Hematopoietic multipotent progenitor cell (in vitro differentiated cells): ENCODE data around the gene CRIP2. TPM values are rescaled to one million over a fixed set of nuclear protein-coding genes. Genes with fewer than 3 reads are reported as not detected.
A peak's percentile ranks its signal among the peaks of the same experiment; 100 is the strongest.

Source experiments
- DNase-seq, 3 donors: peaks; one replicate each; pipeline ENCODE4 v3.0.0-alpha.2; 2011 to 2015; ENCODE audit warnings: low read depth in 2 of 3, low spot score in 2 of 3
- total RNA-seq: library from RNA; depleted of rRNA; stranded (reverse); fragments of >200 nt; gene quantifications from one replicate; pipeline ENCODE4 v1.2.3, GENCODE V29; 2012

The CRIP2 gene
- total RNA-seq, 1 donor, result 43.9 TPM

DNA sequence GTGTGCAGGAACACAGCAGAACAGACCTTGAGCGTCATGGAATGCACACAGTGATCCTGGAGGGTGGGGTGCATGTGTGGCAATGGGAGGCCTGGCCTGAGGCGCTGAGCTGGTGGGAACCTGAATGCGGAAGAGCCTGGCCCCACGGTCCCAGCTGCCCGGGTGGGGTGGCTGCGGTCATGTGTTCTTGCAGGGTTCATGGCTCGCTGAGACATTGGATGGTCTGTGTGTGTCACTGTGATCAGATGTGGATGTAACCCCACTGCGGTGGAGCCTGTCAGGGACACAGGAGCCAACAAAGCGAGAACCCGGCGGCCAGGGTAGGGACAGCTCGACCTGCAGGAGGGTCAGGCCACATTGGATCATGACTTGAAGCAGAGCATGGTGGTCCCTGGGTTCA is 31.8 kb upstream of the CRIP2 start:
- no peak for DNase-seq

DNA sequence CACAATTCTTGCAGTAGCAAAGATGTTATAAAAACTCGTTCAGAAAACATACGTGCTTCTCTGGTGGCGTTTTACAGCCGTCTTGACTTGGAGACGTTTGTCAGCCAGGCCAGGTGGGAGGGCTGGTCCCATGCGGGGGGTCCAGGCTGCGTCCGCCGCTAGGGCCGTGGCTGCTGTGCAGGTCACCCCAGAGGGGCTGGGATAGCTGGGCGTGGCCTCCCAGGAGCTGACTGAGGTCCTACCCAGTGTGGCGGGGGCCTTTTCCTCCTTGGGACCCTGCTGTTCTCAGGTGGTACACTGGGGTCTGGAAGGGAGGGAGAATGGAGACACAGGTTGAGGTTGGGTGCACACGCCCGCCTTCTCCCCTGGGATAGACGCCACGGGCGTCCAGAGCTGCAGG is 29.8 kb upstream of the CRIP2 start:
- DNase-seq, result no peak

DNA sequence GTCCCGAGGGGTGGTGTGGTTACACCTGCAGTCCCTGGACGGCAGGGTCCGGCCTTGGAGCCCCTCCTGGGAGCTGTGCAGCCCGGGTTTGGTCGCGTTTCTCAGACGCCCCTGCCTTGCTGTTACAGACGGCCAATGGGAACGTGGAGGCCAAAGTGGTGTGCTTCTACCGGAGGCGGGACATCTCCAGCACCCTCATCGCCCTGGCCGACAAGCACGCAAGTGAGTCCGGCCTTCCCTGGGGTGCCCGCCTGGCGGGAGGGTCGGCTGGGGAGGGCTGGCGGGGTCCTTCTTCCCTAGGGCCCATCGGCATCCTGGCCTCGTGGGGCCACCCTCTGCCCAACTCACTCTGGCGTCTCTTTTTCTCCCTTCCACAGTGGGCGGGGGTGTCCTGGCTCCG is 29.3 kb upstream of the CRIP2 start:
- DNase-seq, result no peak

DNA sequence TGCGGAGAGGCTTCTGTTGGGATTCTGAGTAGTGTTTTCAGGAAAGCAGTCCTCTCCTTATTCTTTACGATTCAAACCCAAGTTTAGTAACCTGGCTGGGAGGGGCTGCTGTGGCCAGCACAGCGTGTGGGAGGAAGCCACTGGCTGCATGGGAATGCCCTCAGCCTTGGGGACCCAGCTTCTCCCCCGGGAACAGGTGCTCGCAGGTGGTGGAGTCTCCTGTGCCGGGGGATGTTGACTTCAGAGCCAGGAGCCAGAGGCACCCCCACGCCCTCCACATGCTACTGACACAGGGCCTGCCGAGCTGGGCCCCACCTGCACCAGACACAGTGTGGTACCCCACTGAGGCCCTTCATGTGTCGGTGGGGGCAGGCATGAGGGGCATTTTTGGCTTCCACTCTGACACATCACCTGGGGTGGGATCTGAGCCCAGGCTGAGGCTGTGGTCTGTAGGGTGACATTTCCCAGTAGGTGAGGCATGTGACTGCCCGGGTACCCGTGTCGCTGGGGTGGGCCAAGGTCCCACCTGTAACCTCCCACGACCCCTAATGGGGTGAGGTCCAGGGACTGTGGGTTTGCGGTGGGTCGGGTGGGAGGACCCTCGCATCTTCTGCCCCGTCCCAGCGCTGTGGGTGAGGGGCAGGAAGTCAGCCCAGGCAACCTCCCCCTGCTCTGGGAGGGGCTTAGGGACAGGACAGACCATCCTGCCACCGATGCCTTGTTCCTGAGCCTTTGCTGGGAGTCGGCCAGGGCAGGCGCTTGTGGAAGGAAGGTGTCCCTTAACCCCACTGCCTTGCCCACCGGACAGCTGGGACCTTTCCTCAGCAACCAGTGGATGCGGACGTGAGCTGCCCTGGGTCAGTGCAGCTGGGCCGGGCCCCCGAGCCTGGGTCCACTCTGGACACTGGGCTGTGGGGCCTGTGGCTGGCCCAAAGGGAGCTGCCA is 28.4 kb upstream of the CRIP2 start:
- DNase-seq, result no peak

DNA sequence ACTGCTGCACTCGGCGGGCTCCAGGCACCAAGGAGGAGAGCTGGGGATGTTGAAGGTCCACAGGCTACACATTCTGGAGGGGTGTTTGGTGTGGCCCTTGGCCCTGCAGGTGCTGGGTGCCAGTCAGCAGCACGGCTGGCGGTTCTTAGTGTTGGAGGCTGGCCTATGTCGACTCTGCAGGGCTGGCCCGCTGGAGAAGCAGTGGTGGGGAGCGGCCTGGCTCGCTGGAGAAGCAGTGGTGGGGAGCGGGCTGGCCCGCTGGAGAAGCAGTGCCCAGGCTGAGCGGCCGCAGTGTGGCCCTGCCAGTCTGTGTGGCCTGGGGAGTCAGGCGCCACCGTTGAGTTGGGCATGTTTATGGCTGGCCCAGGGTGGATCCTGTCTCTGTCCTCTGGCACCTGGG is 27.6 kb upstream of the CRIP2 start:
- DNase-seq, result no peak

DNA sequence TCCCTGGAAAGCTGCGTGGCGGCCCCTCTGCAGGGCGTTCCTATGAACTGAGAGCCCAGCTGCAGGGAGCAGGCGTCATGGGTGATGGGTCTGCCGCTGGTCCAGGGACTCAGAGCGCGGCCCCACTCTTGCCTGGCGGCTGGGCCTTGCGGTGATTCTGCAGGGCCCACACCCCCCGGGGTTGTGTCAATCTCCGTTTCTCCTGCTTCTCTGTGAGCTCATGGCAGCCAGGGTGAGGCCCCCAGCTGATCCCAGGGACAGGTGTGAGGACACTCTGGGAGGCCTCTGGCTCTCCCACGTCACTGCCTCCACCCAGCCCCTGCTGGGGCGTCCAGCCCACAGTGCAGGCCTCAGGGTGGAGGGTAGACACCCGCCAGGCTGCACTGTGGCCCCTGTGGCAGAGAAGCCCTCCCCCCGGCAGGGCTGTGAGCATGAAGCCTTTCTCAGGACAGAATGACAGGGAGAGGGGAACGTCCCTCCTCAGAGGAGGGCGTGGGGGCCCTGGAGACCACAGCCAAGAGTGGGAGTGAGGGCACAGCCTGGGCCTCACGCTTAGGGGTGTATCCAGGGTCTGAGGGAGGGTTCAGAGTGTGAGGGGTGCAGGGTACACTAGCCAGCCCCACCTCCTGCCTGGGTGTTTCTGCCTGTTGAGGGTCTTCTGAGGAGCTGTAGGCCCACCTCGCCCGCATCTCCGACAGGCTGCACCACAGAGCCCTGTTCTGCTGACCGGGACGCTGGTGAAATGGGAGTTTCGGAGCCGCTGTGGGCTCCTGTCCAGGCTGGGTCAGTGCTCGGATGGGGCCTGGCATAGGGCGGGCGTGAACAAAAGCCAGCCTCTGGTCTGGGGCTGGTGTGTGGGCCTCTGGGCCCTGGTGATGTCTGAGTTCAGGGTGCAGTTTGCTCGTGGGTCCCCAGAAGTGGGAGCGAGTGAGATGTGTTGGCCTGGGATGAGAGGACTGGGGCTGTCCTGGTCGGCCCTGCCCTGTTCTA is 26.7 kb upstream of the CRIP2 start:
- no peak for DNase-seq

DNA sequence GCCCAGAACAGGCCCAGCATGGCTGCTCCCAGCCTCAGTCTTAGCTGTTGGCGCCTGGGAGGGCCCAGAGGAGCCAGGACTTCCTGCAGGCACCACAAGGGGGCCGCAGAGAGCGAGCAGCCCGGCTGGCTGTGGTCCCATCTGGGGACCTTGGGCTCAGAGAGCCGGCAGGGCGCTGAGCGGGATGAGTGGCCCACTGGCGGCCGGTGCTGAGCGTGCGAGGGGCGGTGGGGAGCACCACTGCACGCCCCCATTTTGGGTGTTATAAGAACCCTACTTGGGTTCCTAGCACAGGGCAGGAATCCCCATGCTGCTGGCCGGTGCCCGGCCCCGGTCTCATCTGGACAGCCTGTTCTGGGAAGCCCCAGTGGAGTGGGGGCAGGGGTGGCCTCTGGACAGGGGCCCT is 25.9 kb upstream of the CRIP2 start:
- peak; percentile 43 to 67 (median 57) for DNase-seq

DNA sequence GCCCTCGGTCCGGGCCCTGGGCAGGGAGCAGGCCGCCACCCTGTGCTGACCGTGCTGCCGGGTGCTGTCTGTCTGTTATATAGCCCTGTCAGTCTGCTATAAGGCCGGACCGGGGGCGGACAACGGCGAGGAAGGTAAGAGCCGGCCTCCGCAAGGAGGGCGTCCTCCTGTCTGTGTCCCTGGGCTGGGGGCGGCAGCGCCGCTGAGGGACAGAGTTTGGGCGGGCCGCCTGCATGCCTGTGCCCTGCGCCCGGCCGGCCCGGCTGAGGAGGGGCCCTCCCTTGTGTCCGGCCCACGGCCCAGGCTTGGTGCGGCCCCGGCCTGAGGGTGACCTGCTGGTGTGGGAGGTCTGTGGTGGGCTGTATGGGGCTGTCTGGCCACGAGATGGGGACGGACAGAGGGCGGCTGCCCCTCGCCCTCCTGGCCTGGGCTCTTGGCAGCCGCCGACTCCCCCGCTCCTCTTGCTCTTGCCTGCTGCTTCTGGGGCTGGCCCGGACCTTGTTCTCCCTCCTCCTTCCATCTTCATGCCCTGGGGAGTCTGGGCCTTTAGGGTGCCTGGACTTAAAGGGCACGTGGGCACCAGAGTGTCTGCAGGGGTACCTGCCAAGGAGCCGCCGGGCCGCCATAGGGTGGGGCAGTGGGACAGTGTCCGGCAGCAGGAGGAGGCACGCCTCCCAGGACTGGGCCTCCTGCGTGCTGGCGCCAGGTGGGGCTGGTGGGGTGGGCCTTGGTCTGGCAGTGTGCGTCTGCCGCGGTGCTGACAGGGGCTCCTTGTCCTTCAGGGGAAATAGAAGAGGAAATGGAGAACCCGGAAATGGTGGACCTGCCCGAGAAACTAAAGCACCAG is 25.1 kb upstream of the CRIP2 start:
- no peak for DNase-seq

DNA sequence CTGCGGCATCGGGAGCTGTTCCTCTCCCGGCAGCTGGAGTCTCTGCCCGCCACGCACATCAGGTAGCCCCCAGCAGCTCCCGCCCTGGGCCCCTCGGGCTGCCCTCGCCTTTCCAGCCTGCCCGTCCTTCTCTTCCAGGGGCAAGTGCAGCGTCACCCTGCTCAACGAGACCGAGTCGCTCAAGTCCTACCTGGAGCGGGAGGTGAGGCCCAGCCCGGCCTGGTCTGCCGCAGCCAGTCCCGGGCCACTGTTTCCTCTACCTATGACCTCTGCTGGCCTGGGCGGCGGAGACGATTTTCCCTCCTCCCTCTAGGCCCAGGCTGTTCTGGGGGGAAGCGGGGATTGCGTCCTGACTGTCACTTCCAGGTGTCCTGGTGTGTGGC is 24.5 kb upstream of the CRIP2 start:
- no peak for DNase-seq

DNA sequence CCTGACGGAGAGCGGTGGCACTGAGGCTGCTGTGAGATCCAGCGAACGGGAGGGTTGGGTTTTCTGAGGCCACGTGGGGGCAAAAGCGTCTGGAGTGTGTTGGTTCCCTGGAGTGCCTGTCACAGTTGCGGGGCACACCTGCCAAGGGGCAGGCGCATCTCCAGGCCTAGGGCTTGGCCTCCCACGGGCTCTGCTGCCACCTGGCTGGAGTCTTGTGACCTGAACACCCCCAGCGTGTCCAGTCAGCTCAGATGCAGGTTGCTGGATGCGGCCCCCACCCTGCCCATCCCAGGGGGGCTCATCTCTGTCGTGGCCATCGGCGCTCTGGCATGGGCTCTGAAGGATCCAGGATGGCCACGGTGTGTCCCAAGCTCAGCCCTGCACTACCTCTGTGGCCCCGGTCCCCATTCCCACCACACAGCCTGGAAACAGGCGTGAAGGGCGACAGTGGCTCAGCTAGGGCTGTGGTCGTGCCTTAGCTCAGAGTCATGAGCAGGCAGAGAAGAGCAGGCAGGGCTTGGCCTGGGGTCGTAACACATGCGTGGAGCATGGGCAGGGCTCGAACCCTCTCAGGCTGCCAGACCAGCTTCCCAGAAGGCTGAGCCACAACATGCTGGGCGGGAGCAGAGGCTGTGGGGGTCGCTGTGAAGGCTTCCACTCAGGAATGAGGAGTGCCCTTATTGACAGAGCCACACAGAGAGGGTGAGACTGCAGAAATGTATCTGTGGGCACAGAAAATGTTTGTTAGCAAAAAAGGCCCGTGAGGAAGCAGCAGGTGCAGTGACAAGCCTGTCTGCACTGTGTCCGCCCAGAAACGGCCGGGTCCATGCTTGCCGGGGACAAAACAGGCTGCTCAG is 23.5 kb upstream of the CRIP2 start:
- DNase-seq, result no peak

DNA sequence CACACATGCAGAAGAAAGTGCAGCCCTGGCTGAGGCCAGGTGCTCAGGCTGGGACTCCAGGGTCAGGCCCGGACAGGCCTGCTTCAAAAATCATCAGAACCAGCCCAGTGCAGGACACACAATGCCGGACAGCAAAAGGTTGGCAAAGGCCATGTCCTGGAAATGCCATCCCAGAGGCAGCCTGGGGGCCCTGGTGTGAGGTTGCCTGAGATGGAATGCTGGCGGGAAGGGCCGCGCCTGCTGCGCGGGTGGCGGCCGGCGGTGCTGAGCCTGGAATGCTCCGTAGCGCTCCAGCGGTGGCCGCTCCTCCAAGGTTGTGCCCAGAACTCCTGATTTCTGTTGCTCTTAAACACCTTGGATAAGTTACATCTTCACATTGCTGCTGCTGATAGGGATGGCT is 21.7 kb upstream of the CRIP2 start:
- DNase-seq, result no peak

DNA sequence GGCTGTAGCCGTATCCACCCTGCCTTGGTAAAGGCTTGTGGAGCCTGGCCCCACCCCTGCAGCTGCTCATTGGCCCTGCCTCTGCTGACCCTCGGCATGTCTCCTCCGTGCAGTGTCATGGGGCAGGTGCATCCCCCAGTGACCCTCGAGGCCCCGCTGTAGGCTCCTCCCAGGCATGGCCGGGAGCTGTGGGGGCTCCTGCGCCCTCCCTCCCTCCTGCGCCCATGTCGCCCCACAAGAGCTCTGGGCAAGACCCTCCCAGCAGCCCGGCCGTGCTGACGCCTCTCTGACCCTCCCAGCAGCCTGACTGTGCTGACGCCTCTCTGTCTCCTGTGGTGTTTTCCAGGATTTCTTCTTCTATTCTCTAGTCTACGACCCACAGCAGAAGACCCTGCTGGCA is 20.8 kb upstream of the CRIP2 start:
- DNase-seq, result no peak

DNA sequence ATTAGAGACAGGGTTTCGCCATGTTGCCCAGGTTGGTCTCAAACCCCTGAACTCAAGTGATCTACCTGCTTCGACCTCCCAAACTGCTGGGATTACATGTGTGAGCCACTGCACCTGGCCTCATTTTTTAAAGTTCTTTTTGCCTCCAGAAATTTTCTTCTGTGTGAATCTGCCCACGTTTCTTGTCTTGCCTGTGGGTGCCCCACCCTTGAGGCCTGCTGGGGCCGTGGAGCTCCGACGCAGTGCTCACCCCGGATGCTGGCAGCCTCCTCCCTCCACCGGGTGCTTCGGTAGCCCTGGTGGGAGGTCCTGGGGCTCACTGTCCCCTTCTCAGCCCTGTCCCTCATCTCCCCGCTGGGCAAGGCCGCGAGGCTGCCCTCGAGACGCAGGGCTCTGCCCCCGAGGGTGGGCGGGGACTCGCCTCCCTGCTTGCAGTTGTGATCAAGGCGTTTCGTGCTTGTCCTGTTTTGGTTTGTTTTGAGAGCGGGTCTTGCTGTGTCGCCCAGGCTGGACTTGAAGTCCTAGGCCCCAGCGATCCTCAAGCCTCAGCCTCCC is 19.5 kb upstream of the CRIP2 start:
- no peak for DNase-seq

DNA sequence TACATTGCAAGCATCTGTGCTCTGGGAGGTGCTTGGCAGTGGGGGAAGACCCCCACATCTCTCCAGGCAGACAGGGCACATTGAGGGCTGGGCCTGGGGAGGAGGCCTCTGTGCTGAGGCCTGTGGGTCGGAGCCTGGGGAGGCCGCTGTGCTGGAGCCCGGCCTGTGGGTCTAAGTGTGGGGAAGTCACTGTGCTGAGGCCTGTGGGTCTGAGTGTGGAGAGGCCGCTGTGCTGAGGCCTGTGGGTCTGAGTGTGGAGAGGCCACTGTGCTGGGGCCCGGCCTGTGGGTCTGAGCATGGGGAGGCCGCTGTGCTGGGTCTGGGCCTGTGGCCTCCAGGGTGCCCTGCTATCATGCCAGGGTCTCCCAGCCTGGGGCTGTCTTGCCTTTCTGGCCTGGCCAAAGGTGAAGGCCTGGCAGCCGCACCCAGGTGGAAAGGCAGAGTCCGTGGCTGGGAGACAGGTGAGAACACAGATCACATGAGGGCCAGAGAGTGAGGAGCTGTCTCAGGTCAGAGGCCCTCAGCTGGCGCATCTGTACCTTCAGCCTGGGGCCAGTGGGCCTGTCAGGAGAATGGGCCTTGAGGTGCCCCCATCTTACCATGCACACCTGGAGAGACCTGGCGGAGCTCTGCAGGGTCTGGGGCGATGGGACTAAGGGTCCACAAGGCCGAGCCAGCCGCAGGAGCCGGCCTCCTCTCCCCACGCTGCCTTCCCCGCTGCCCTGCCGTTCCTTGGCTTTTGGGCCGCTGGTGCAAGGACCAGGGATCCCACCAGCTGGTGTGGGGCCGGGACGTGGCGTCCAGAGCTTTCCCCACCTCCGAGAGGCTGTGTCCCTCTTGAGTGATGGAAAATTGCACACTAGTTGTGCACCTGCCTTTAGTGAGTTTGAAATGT is 18.6 kb upstream of the CRIP2 start:
- DNase-seq, result no peak

DNA sequence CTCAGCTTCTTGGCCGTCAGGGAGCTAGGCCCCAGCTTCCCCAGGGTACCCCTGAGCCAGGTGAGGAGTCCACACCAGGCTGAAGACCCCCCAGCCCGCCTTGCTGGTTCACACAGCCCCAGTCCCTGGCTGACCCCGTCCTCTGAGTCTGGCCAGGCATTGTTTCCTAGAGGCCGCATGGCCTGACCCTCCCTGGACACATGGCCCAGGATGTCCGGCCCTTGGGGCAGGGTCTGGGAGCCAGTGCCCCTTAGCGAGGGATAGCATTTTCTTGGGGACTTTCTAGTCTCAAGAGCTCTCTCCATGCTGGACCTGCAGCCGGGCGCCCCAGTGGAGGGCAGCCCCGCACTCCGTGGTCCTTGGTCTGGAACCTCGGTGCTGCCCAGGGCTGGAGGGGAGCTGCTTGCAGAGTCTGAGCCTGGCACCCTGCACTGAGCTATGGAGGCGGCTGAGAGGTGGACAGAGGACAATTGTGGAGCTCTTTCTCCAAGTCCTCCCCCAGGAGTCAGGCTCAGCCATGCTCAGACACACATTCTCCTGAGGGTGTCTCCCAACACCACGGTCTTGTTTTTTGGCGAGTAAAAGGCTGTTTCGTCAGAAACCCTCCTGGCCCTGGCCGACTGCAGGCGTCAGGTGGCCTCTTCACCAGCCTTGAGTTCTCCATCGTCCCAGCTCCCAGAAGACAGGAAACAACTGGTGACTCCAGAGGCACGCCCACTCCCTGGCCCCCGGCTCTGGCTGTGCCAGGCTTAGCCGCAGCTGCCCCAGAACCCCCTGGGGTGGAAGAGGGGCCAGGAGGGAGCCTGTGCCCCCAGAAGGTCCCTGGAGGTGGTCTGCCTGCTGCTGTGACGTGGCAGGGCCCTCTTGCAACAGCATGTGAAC is 17.6 kb upstream of the CRIP2 start:
- no peak for DNase-seq

DNA sequence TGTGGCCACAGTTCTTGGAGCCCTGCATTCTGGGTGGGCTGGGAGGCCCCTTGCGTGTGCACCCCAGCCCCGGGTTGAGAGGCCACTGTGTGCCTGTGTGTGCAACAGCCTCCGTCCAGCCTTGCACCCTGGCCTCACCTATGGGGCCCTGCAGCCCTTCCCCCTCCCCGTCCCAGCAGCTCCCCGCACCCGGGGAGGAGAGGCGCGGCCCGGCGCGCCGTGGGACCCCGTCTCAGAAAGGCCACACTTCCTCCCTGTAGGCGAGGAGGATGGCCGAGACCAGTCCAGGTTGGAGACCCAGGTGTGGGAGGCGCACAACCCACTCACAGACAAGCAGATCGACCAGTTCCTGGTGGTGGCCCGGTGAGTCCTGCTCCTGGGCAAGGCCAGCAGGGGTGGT is 16.6 kb upstream of the CRIP2 start:
- no peak for DNase-seq

DNA sequence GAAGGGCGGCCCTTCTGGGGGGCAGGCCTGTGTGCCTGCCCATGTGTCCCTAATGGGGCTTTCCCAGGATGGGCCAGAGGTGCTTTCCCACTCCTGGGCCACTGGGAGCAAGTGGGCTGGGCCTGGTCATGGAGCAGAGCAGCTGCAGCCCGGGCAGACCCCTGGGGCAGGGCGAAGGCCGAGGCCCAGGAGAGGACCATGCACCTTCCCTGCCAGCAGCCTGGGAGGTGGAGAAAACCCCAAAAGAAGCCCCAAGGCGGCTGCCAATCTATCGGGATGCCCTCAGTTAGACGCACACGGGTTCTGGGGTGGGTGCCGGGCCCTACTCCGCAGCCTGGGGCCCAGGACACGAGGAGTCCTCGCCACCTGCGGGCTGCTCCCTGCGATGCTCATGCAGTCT is 16.1 kb upstream of the CRIP2 start:
- no peak for DNase-seq
